Calu3 (cell line): ENCODE data around the gene TSPOAP1. TPM values are rescaled to one million over a fixed set of nuclear protein-coding genes. Genes with fewer than 3 reads are reported as not detected.

Source experiments
- BruUV-seq: library from RNA; stranded (reverse); fragments of 400-500 nt; replicated peaks from 2 replicates; lab custom pipeline; 2021; lab: Mats Ljungman, UMichigan
- CTCF ChIA-PET: fragments of 300-600 bp; sonication (Branson Sonifier 250); formaldehyde crosslinking; loops from one replicate; lab custom pipeline; 2022; ENCODE audit warnings: antibody characterized with exemption; lab: Charles Lee
- DNase-seq: peaks from one replicate; pipeline ENCODE4 v3.0.0; 2022
- H3K27ac Mint-ChIP-seq: one replicate; pipeline ENCODE4 v1.8.0; 2022; ENCODE audit warnings: mixed read lengths; ENCODE audit not compliant: unreplicated experiment
- H3K27me3 Mint-ChIP-seq: one replicate; pipeline ENCODE4 v1.8.0; 2022; ENCODE audit warnings: mixed read lengths; ENCODE audit not compliant: unreplicated experiment
- H3K36me3 Mint-ChIP-seq: one replicate; pipeline ENCODE4 v1.8.0; 2022; ENCODE audit warnings: mild to moderate bottlenecking, moderate library complexity, mixed read lengths; ENCODE audit not compliant: insufficient read depth, unreplicated experiment
- H3K4me1 Mint-ChIP-seq: one replicate; pipeline ENCODE4 v1.8.0; 2022; ENCODE audit warnings: mild to moderate bottlenecking, low read depth, mixed read lengths; ENCODE audit not compliant: unreplicated experiment
- H3K4me3 Mint-ChIP-seq: one replicate; pipeline ENCODE4 v1.8.0; 2022; ENCODE audit warnings: mild to moderate bottlenecking, low read depth, moderate library complexity, mixed read lengths; ENCODE audit not compliant: unreplicated experiment
- H3K9me3 Mint-ChIP-seq: one replicate; pipeline ENCODE4 v1.8.0; 2022; ENCODE audit warnings: low read depth, mixed read lengths; ENCODE audit not compliant: unreplicated experiment
- intact Hi-C: fragments of 100-400 bp; cut with micrococcal nuclease; formaldehyde crosslinking; loops from one replicate; pipeline ENCODE4 v1.10.0; 2022; ENCODE audit not compliant: unreplicated experiment
- total RNA-seq: library from RNA; stranded (reverse); gene quantifications from 2 replicates; pipeline ENCODE4 v1.2.3, GENCODE V29; 2022
- TF ChIP-seq, protein P1 (sequence below): fragments of 200-600 bp; IDR thresholded peaks from one replicate; pipeline ENCODE4 v1.8.0; 2022; ENCODE audit warnings: antibody characterized with exemption; ENCODE audit not compliant: unreplicated experiment

Gene TSPOAP1
- total RNA-seq, 1 experiment from 2014 or later = not detected

DNA sequence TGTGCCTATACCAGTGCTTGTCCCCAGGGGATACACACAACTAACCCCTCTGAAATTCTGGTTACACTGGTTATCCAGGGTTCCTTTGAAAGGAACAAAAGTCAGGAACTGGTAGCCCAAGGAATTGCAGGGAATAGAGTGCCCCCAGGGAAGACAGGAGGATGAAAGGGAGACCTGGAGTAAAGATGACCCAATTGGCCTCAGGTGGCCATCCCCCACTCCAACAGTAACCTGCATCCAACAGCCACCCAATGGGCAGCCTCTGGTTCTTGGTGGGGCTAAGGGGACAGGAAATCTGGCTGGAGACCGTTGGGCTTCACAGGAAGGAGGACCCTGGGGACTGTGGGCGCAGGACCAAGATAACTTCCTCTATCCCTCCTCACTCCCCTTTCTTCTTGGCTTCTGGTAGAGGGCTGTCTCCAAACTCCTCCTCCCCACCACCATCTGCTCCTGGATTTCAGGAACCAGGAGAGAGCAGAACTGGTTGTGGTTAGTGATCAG lies 47.0 kb downstream of the TSPOAP1 start:
- Mint-ChIP-seq H3K36me3 (peaks cover 4% of the 10 kb centered on the region), H3K27ac (no peak overlapping the region), H3K4me1 (no peaks in the 10 kb centered on the region), H3K27me3 (peaks cover 79% of the 10 kb centered on the region), H3K4me3 (no peak overlapping the region), H3K9me3 (no peaks in the 10 kb centered on the region)
- intact Hi-C loops = no loop called here
- BruUV-seq = no TSS peak
- CTCF ChIA-PET = interaction anchor here (0.6 kb wide), 1 partner anchor 304 kb away, joined by 6 read pairs; no protein-coding TSS in a partner anchor
- no peak for DNase-seq
- TF ChIP-seq, protein P1, sequence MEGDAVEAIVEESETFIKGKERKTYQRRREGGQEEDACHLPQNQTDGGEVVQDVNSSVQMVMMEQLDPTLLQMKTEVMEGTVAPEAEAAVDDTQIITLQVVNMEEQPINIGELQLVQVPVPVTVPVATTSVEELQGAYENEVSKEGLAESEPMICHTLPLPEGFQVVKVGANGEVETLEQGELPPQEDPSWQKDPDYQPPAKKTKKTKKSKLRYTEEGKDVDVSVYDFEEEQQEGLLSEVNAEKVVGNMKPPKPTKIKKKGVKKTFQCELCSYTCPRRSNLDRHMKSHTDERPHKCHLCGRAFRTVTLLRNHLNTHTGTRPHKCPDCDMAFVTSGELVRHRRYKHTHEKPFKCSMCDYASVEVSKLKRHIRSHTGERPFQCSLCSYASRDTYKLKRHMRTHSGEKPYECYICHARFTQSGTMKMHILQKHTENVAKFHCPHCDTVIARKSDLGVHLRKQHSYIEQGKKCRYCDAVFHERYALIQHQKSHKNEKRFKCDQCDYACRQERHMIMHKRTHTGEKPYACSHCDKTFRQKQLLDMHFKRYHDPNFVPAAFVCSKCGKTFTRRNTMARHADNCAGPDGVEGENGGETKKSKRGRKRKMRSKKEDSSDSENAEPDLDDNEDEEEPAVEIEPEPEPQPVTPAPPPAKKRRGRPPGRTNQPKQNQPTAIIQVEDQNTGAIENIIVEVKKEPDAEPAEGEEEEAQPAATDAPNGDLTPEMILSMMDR = no peak

DNA sequence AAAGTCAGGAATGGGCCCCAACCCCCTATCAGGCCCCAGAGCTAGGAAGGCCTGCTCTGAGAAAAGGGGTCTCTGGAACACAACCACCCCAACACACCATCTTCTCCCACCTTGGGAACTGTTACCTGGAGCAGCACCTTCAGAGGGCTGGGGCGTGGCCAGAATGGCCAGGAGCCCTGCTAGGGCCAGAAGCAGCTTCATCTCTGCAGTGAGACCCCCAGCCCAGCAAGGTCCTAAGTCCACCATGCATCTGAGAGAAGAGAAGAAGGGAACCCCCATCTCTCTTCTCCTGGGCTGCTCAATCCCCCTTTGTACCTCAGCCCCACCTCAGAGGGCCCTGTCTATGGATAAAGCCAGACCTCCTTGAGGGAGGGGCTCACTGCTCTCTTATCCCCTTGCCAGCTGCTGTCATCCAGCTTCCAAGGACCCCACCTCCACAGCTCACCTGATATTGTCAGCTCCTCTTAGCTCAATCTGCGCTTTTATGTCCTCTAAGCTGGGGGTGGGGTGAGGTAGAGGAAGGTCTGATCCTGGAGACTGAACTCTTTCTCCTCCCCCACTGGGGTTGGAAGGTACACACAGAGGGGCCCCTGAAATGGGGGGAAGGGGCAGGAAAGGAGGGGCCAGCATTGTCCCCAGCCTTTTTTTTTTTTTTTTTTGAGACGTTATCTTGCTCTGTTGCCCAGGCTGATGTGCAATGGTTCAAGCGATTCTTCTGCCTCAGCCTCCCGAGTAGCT lies 47.9 kb downstream of the TSPOAP1 start, which contains the start of gene MPO:
Gene MPO (minus strand): TSS at position 456 of the 738 bp plus-strand sequence. CDS start 177 bp downstream, at position 279.
- intact Hi-C loops = no loop called here

DNA sequence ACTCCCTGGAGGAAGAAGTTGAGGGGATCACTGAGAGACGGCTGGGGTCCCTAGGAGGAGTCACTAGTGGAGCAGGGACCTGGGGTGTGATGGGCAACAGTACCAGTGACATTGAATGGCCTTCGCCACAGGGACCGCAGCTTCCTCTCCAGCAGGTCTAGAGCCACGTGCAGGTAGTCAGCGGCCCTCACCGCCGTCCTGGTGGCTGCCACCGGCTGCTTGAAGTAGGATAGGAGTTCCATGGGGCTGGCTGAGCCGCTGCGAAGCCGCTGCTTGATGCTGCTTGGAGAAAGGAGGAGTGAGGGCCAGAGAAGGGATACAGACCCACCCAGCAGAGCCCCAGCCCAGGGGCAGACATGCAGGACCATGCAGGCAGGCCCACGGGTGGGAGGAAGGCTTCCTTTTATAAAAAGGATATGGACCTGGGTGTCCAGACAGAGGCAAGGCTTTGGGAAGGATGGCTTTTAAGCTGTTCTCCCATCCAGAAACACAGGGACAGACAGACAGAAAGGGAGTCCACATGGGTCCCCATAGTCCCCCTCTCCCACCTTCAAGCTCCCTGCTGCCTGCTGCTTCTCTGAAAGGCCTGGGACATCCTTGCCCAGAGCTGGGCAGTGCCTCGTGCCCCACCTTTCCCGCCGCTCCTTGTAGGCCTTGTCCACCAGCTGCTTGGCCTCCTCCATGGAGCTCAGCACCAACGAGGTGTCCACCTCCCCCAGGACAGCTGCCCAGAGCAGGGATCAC lies 48.7 kb downstream of the TSPOAP1 start:
- H3K9me3 Mint-ChIP-seq = no peaks in the 10 kb centered on the region
- CTCF ChIA-PET = no interaction called here
- H3K27ac Mint-ChIP-seq = no peak overlapping the region
- intact Hi-C loops = no loop called here
- H3K27me3 Mint-ChIP-seq = peaks cover 90% of the 10 kb centered on the region
- no peaks in the 10 kb centered on the region for H3K4me1 Mint-ChIP-seq
- H3K36me3 Mint-ChIP-seq = peaks cover 4% of the 10 kb centered on the region
- no TSS peak for BruUV-seq
- no peak for DNase-seq
- no peak overlapping the region for H3K4me3 Mint-ChIP-seq
- TF ChIP-seq, protein P1 = no peak

More for the DNA sequence above, 47.9 kb downstream of the TSPOAP1 start, which contains the start of gene MPO:
- H3K36me3 Mint-ChIP-seq = peaks cover 4% of the 10 kb centered on the region
- H3K4me1 Mint-ChIP-seq = no peaks in the 10 kb centered on the region
- CTCF ChIA-PET = no interaction called here
- no peak for DNase-seq
- no peaks in the 10 kb centered on the region for H3K9me3 Mint-ChIP-seq
- H3K27ac Mint-ChIP-seq = no peak within 1 kb of the TSS
- H3K27me3 Mint-ChIP-seq = peaks cover 88% of the 10 kb centered on the region
- H3K4me3 Mint-ChIP-seq = no peak within 1 kb of the TSS
- TF ChIP-seq, protein P1 = no peak
- BruUV-seq = no TSS peak

DNA sequence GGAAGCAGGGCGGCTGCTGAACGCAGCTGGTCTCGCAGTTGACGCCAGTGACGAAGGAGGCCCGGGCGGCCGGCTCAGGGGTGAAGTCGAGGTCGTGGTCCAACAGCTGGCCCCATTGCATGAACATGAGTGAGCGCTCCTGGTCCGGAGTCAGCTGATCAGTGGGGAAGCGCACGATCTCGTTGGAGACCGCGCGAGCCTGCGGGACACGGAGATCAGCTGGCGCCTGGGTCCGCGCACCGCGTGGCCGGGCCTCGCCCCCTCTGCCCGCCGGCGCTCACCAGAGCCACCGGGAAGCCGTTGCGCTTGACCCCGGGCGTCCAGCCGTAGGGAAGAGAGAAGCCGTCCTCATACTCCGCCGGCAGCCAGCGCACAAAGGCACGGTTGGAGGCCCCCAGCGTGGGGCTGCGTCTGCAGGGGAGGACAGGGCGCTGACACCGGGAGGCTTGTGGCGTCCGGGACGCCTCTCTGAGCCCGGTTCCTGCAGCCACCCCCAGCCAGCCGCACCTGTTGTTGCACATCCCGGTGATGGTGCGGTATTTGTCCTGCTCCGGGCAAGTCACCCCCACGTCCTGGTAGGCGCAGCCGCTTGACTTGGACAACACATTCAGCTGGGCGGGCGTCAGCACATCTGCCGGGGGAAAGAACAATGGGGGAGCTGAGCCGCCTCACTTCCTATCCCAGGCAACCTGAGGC lies 49.4 kb downstream of the TSPOAP1 start:
- Mint-ChIP-seq H3K9me3 (no peaks in the 10 kb centered on the region), H3K27me3 (peaks cover 91% of the 10 kb centered on the region), H3K4me3 (no peak overlapping the region), H3K27ac (no peak overlapping the region), H3K36me3 (peaks cover 4% of the 10 kb centered on the region), H3K4me1 (no peaks in the 10 kb centered on the region)
- TF ChIP-seq, protein P1 = no peak
- CTCF ChIA-PET = no interaction called here
- intact Hi-C loops = no loop called here
- no peak for DNase-seq
- no TSS peak for BruUV-seq
